PC-9 (cell line): ENCODE results near the gene PPAT. TPM values are rescaled to one million over a fixed set of nuclear protein-coding genes. Genes with fewer than 3 reads are reported as not detected.

Source experiments
- BruUV-seq: library from RNA; stranded (reverse); fragments of 400-500 nt; replicated peaks from 2 replicates; lab custom pipeline; 2021; lab: Mats Ljungman, UMichigan
- CTCF ChIA-PET: fragments of 300-600 bp; sonication (Branson Sonifier 250); formaldehyde crosslinking; loops from one replicate; lab custom pipeline; 2022; ENCODE audit warnings: antibody characterized with exemption; lab: Charles Lee
- POLR2A ChIA-PET: fragments of 300-600 bp; sonication (Branson Sonifier 250); formaldehyde crosslinking; loops from one replicate; lab custom pipeline; 2022; ENCODE audit warnings: antibody characterized with exemption; ENCODE audit not compliant: unreplicated experiment; lab: Charles Lee
- DNase-seq, 2 experiments: peaks; one replicate each; pipeline versions ENCODE4 v3.0.0 to v3.0.0-alpha.2; 2015 to 2022; ENCODE audit warnings: mixed read lengths in 1 of 2
- H2AFZ ChIP-seq: fragments of 200-600 bp; sonication (generic); 2 replicates; pipeline ENCODE4 v1.8.1; 2017; ENCODE audit warnings: antibody characterized with exemption
- H3F3A ChIP-seq: fragments of 200-600 bp; sonication (generic); 2 replicates; pipeline ENCODE4 v1.8.1; 2017; ENCODE audit warnings: antibody characterized with exemption, mild to moderate bottlenecking, low read depth; ENCODE audit not compliant: insufficient read depth
- H3K27ac ChIP-seq: fragments of 200-600 bp; sonication (generic); 2 replicates; pipeline ENCODE4 v1.6.1; 2016; ENCODE audit warnings: mixed run types
- H3K27me3 ChIP-seq: fragments of 200-600 bp; sonication (generic); 2 replicates; pipeline ENCODE4 v1.6.1; 2016; ENCODE audit warnings: low read depth, mixed run types; ENCODE audit not compliant: insufficient read depth
- H3K36me3 ChIP-seq: fragments of 200-600 bp; sonication (generic); 2 replicates; pipeline ENCODE4 v1.6.1; 2016; ENCODE audit warnings: low read depth, mixed run types
- H3K4me1 ChIP-seq: fragments of 200-600 bp; sonication (generic); replicated peaks from 2 replicates; pipeline ENCODE4 v1.6.1; 2016; ENCODE audit warnings: mixed run types; ENCODE audit not compliant: insufficient read depth
- H3K4me2 ChIP-seq: fragments of 200-600 bp; sonication (generic); 2 replicates; pipeline ENCODE4 v1.6.1; 2017; ENCODE audit warnings: mixed run types
- H3K4me3 ChIP-seq: fragments of 200-600 bp; sonication (generic); 2 replicates; pipeline ENCODE4 v1.6.1; 2016; ENCODE audit warnings: mixed run types
- H3K79me2 ChIP-seq: fragments of 200-600 bp; sonication (generic); 2 replicates; pipeline ENCODE4 v1.6.1; 2017; ENCODE audit warnings: low read depth, mixed run types
- H3K9me2 ChIP-seq: fragments of 200-600 bp; sonication (generic); 2 replicates; pipeline ENCODE4 v1.8.1; 2017; ENCODE audit warnings: mild to moderate bottlenecking; ENCODE audit not compliant: insufficient read depth
- H3K9me3 ChIP-seq: fragments of 200-600 bp; sonication (generic); 2 replicates; pipeline ENCODE4 v1.8.1; 2016; ENCODE audit warnings: low read depth; ENCODE audit not compliant: insufficient read depth
- H4K20me1 ChIP-seq: fragments of 200-600 bp; sonication (generic); 2 replicates; pipeline ENCODE4 v1.8.1; 2017; ENCODE audit not compliant: insufficient read depth
- CTCF ChIP-seq: fragments of 200-600 bp; sonication (generic); conservative IDR thresholded peaks from 2 replicates; pipeline ENCODE4 v1.6.1; 2017; ENCODE audit warnings: mixed run types, antibody characterized with exemption, mild to moderate bottlenecking, moderate library complexity
- EZH2 ChIP-seq: fragments of 200-600 bp; sonication (generic); IDR thresholded peaks from 2 replicates; pipeline ENCODE4 v1.8.0; 2017; ENCODE audit warnings: antibody characterized with exemption, low read depth
- intact Hi-C: fragments of 100-400 bp; cut with micrococcal nuclease; formaldehyde crosslinking; loops from one replicate; pipeline ENCODE4 v1.10.0; 2022; ENCODE audit not compliant: unreplicated experiment
- total RNA-seq: library from RNA; stranded (reverse); gene quantifications from 2 replicates; pipeline ENCODE4 v1.2.3, GENCODE V29; 2021

The PPAT gene
- total RNA-seq, 1 experiment from 2014 or later = 21.3 TPM

GRCh38 chr4:56448301-56448700 lies 12.9 kb upstream of the PPAT start:
- Histone ChIP-seq H3K4me1 (no peaks in the 10 kb centered on the region), H4K20me1 (0 out of 2 replicates have a peak, but pooled peaks cover 2% of the 10 kb centered on the region), H2AFZ (no peak overlapping the region), H3K9me3 (no peaks in the 10 kb centered on the region), H3K4me3 (no peak overlapping the region), H3K36me3 (peaks cover 6% of the 10 kb centered on the region; the same call in 1 of the 2 replicates), H3K4me2 (no peak overlapping the region), H3K27me3 (no peaks in the 10 kb centered on the region), H3K27ac (no peak overlapping the region), H3K9me2 (no peaks in the 10 kb centered on the region), H3K79me2 (peaks cover 19% of the 10 kb centered on the region), H3F3A (no peaks in the 10 kb centered on the region)
- DNase-seq = no peak
- BruUV-seq = no TSS peak
- TF ChIP-seq EZH2 (no peak), CTCF (no peak)
- intact Hi-C loops = no loop called here
- POLR2A ChIA-PET = no interaction called here
- CTCF ChIA-PET = no interaction called here

- intact Hi-C loops = no loop called here
- Histone ChIP-seq H3K4me1 (no peaks in the 10 kb centered on the region), H3K36me3 (peaks cover 15% of the 10 kb centered on the region), H3K9me2 (no peaks in the 10 kb centered on the region), H3F3A (no peaks in the 10 kb centered on the region), H3K4me3 (no peak overlapping the region), H3K4me2 (no peak overlapping the region), H3K27ac (no peak overlapping the region), H3K9me3 (no peaks in the 10 kb centered on the region), H2AFZ (no peak overlapping the region), H3K27me3 (no peaks in the 10 kb centered on the region), H4K20me1 (peaks cover 8% of the 10 kb centered on the region; the same call in 1 of the 2 replicates), H3K79me2 (peaks cover 43% of the 10 kb centered on the region)
- CTCF ChIA-PET = no interaction called here
- POLR2A ChIA-PET = no interaction called here
- TF ChIP-seq CTCF (no peak), EZH2 (no peak)
- no TSS peak for BruUV-seq
- DNase-seq = no peak
Observed at GRCh38 chr4:56445699-56446098, 10.3 kb upstream of the PPAT start.

- Histone ChIP-seq H3F3A (no peaks in the 10 kb centered on the region), H3K79me2 (peaks cover 52% of the 10 kb centered on the region), H3K4me2 (no peak overlapping the region), H3K4me3 (no peak overlapping the region), H3K36me3 (peaks cover 15% of the 10 kb centered on the region), H3K27me3 (no peaks in the 10 kb centered on the region), H3K4me1 (no peaks in the 10 kb centered on the region), H3K9me3 (no peaks in the 10 kb centered on the region), H3K27ac (no peak overlapping the region), H3K9me2 (no peaks in the 10 kb centered on the region), H2AFZ (no peak overlapping the region), H4K20me1 (peaks cover 18% of the 10 kb centered on the region; the same call in 1 of the 2 replicates)
- ChIA-PET CTCF (no interaction called here), POLR2A (interaction anchor here (0.7 kb wide), 1 partner anchor 14 kb away, joined by 5 read pairs; no protein-coding TSS in a partner anchor)
- no TSS peak for BruUV-seq
- intact Hi-C loops = no loop called here
- no peak for DNase-seq
- TF ChIP-seq EZH2 (no peak), CTCF (no peak)
Observed at GRCh38 chr4:56444719-56445118, 9.3 kb upstream of the PPAT start.
